Esophagus muscularis mucosa (tissue), 4 donors: ENCODE data around the gene ERN2. TPM values are rescaled to one million over a fixed set of nuclear protein-coding genes. Genes with fewer than 3 reads are reported as not detected.

ENCODE experiments used
- DNase-seq: peaks from one replicate; pipeline ENCODE4 v3.0.0-alpha.2; 2017; ENCODE audit errors: extremely low spot score
- H3K27ac ChIP-seq, 4 donors: fragments of 200-600 bp; sonication (generic); replicated peaks in 1 of 4; 1 replicate in 3 of 4; 2 replicates in 1 of 4; pipeline ENCODE4 v1.5.1; 2016 to 2019; ENCODE audit warnings: mild to moderate bottlenecking in 1 of 4
- H3K27me3 ChIP-seq, 4 donors: fragments of 200-600 bp; sonication (generic); one replicate each; pipeline versions ENCODE4 v1.5.1 to v1.6.0; 2016 to 2019
- H3K36me3 ChIP-seq, 4 donors: fragments of 200-600 bp; sonication (generic); one replicate each; pipeline ENCODE4 v1.5.1; 2016 to 2019
- H3K4me1 ChIP-seq, 4 donors: fragments of 200-600 bp; sonication (generic); one replicate each; pipeline ENCODE4 v1.5.1; 2016 to 2019
- H3K4me3 ChIP-seq, 4 donors: fragments of 200-600 bp; sonication (generic); 1 replicate in 2 of 4; 2 replicates in 2 of 4; pipeline ENCODE4 v1.5.1; 2016 to 2019; ENCODE audit warnings: mild to moderate bottlenecking in 4 of 4, moderate library complexity in 1 of 4
- H3K9me3 ChIP-seq, 4 donors: fragments of 200-600 bp; sonication (generic); 1 replicate in 3 of 4; 2 replicates in 1 of 4; pipeline ENCODE4 v1.5.1; 2016 to 2019
- CTCF ChIP-seq, 3 experiments: fragments of 200-600 bp in 2 of 3; fragments of 450-650 bp in 1 of 3; sonication (generic) in 2 of 3; IDR thresholded peaks; one replicate each; pipeline ENCODE4 v1.5.1; 2017 to 2019; ENCODE audit warnings: antibody characterized with exemption in 3 of 3, mild to moderate bottlenecking in 2 of 3, moderate library complexity in 1 of 3
- EP300 ChIP-seq: sonication (generic); formaldehyde crosslinking; IDR thresholded peaks from one replicate; pipeline ENCODE4 v1.6.1; 2017; ENCODE audit warnings: antibody characterized with exemption
- POLR2A ChIP-seq: fragments of 450-650 bp; IDR thresholded peaks from one replicate; pipeline ENCODE4 v1.6.1; 2017; ENCODE audit warnings: antibody characterized with exemption, moderate library complexity, mild to moderate bottlenecking, low read depth
- POLR2AphosphoS5 ChIP-seq, 2 donors: sonication (generic); formaldehyde crosslinking; IDR thresholded peaks; one replicate each; pipeline ENCODE4 v1.6.1; 2017; ENCODE audit warnings: antibody characterized with exemption in 2 of 2
- WGBS: methylation state at CpG from one replicate; pipeline ENCODE4 v1.1.5; 2018; 5-methylcytosine and 5-hydroxymethylcytosine counted together
- intact Hi-C: fragments of 100-400 bp; cut with DNase I; formaldehyde crosslinking; loops from one replicate; pipeline ENCODE4 v1.15.1; 2023
- total RNA-seq, 4 donors: library from RNA; depleted of rRNA; stranded (reverse); fragments of >200 nt; gene quantifications; one replicate each; pipeline versions ENCODE4 v1.1.0 to v1.2.1, GENCODE V29; 2016

ERN2 gene
- total RNA-seq, 4 donors from 2014 or later: 0.11 TPM; not detected in 3

- no peaks in the 10 kb centered on the region for H3K9me3 ChIP-seq
- H3K4me1 ChIP-seq: peaks cover 0 to 10% (median 8%) of the 10 kb centered on the region in 4 donors
- intact Hi-C loops: no loop called here
- no peak overlapping the region for H3K27ac ChIP-seq
- no peak overlapping the region for H3K4me3 ChIP-seq
- no peaks in the 10 kb centered on the region for H3K27me3 ChIP-seq
- TF ChIP-seq POLR2A: no peak
- TF ChIP-seq CTCF (IDR thresholded peaks at IDR 0.05): no peak
- TF ChIP-seq POLR2AphosphoS5 (IDR thresholded peaks at IDR 0.05): no peak
- no peak for TF ChIP-seq EP300
- peaks cover 25 to 41% (median 40%) of the 10 kb centered on the region in 4 donors for H3K36me3 ChIP-seq
- WGBS: 84% methylated on average over 6 of the region's 6 CpGs
- no peak for DNase-seq
Observed at GRCh38 chr16:23692190-23692837, 20.7 kb downstream of the ERN2 start.

DNA sequence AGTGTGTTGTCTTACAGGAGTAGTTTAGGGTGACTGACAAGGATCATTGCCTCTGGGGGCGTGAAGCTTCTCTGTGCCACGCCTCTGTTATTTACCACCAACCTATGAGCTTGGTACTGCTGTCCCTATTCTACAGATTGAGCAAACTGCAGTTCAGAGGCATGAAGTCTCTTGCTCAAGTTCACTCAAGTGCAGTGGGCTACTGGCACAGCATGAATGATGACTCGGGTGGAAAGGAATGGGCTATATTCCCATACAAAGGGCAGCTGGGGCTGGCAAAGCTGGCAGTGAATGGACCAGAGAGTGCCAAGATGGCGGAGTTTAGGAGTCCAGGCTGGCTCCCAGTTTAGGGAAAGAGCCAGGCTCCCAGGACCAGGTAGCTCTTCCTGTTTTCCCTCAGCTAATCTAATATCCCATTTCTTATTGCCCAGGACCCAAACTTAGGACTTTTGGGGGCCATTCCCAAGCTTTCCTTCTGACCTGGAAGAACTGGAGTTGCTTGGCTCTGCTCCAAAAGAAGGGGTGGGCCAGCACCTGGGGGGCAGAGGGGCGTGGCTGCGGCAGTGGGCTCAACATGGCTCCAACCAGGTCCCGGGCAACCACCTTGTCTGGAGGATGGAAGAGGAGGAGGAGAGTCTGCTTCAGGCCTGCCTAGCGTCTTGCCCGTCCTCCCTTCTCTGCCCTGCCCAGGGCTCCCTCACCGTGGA, 21.4 kb downstream of the ERN2 start:
- TF ChIP-seq CTCF (IDR thresholded peaks at IDR 0.05): no peak
- no peak for TF ChIP-seq EP300
- no peak for TF ChIP-seq POLR2AphosphoS5 (IDR thresholded peaks at IDR 0.05)
- TF ChIP-seq POLR2A: no peak
- DNase-seq: no peak
- WGBS: 93% methylated on average over 7 of the region's 10 CpGs
- H3K4me3 ChIP-seq: no peak overlapping the region
- no peak overlapping the region for H3K27ac ChIP-seq
- intact Hi-C loops: no loop called here
- H3K9me3 ChIP-seq: no peaks in the 10 kb centered on the region
- H3K4me1 ChIP-seq: peaks cover 0 to 10% (median 8%) of the 10 kb centered on the region in 4 donors
- peaks cover 25 to 48% (median 46%) of the 10 kb centered on the region in 4 donors for H3K36me3 ChIP-seq
- H3K27me3 ChIP-seq: no peaks in the 10 kb centered on the region

DNA sequence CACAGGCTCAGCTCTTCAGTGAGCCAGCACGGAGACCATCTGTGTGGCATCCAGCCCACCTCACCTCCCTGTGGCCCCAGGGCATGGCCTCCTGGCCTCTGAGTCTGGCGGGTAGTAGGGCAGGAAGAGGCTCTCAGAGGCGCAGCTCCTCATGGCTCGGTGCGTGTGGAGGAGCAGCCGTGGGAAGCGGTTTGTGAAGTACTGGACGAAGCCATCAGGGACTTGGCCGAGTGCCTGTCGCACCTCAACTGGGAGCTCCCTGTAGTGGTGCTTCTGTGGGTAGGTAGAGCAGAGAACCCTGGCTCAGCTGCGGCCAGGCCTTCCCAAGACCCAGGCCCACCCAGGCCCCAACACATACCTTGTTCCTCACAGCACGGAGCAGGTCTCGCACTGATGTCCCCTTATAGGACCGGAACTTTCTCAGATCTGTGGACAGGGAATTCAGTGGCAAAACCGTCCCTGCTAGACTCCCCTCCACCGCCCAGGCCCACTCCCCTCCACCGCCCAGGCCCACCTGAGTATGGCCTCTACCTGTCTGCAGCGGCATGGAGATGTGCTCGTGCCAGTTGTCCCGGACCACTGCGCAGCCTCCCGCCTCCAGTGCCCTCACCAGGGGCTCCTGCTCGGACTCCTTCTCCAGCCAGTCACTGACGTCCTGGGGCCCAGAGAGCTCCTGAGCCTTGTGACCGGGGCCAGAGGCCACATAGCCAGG, 22.1 kb downstream of the ERN2 start:
- intact Hi-C loops: no loop called here
- no peaks in the 10 kb centered on the region for H3K9me3 ChIP-seq
- H3K27me3 ChIP-seq: no peaks in the 10 kb centered on the region
- H3K4me3 ChIP-seq: no peak overlapping the region
- H3K4me1 ChIP-seq: peaks cover 0 to 10% (median 8%) of the 10 kb centered on the region in 4 donors
- peaks cover 25 to 54% (median 48%) of the 10 kb centered on the region in 4 donors for H3K36me3 ChIP-seq
- DNase-seq: no peak
- H3K27ac ChIP-seq: no peak overlapping the region
- 100% methylated on average over 12 of the region's 25 CpGs for WGBS
- TF ChIP-seq POLR2A: no peak
- no peak for TF ChIP-seq CTCF (IDR thresholded peaks at IDR 0.05)
- no peak for TF ChIP-seq POLR2AphosphoS5 (IDR thresholded peaks at IDR 0.05)
- no peak for TF ChIP-seq EP300

DNA sequence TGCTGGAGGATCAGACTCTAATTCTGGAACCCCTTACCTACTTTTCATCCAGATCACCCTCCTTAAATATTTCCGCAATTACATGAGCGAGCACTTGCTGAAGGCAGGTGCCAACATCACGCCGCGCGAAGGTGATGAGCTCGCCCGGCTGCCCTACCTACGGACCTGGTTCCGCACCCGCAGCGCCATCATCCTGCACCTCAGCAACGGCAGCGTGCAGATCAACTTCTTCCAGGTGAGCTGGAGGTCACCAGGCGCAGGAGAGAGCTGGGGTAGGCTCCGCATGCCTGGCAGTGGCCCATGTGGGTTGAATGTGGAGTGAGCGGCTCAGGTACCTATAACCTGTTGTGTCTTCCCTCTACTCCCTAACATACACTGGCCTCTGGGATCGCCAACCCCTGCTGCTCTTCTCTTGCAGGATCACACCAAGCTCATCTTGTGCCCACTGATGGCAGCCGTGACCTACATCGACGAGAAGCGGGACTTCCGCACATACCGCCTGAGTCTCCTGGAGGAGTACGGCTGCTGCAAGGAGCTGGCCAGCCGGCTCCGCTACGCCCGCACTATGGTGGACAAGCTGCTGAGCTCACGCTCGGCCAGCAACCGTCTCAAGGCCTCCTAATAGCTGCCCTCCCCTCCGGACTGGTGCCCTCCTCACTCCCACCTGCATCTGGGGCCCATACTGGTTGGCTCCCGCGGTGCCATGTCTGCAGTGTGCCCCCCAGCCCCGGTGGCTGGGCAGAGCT, 23.4 kb downstream of the ERN2 start:
- intact Hi-C loops: no loop called here
- H3K4me3 ChIP-seq: no peak overlapping the region
- peaks cover 25 to 63% (median 56%) of the 10 kb centered on the region in 4 donors for H3K36me3 ChIP-seq
- TF ChIP-seq CTCF (IDR thresholded peaks at IDR 0.05) (no peak), POLR2A (no peak), EP300 (no peak), POLR2AphosphoS5 (IDR thresholded peaks at IDR 0.05) (no peak)
- H3K4me1 ChIP-seq: peaks cover 0 to 4% (median 2%) of the 10 kb centered on the region in 4 donors
- WGBS: 96% methylated on average over 35 of the region's 36 CpGs
- no peaks in the 10 kb centered on the region for H3K9me3 ChIP-seq
- no peak overlapping the region for H3K27ac ChIP-seq
- H3K27me3 ChIP-seq: no peaks in the 10 kb centered on the region
- DNase-seq: no peak
